Measurements from ENCODE around the gene SLC41A3. TPM values are rescaled to one million over a fixed set of nuclear protein-coding genes. Genes with fewer than 3 reads are reported as not detected.
A peak's percentile ranks its signal among the peaks of the same experiment; 100 is the strongest.

The SLC41A3 gene
- total and polyA plus RNA-seq, 4 donors, result 9.3 to 19.8 (median 12.7) TPM

DNA sequence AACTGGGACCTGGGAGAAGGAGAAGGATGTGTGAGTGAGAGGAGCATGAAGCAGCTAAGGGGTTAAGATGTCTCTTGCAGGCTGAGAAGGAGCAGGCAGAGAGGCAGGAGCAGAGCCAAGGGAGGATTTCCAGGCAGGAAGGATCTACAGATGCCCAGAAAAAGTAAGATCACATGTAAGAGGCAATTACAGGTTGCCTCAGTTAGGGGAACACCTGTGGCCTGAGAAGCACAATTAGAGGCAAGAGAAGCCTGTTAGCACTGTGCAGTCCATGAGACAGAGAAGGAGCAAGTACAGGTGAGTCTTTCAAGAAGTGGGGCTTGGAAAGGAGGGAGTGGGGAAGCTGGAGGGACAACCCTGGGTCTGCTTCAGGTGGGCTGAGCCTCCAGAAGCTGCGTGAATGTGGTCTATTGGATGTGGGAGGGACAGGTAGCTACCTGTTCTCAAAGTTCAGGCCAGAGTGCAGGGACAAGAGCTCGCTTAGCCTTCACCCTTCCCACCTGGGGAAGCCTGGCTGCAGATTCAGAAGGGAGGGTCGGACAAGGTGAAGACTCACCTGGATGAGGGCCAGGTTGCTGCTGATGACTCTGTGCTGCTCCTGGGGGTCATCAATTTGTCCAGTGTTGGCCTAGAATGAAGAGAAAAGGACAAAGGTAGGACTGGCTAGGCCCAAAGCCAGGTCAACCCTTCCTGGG, 50.7 kb downstream of the SLC41A3 start (continued):
- TF ChIP-seq, protein P1, sequence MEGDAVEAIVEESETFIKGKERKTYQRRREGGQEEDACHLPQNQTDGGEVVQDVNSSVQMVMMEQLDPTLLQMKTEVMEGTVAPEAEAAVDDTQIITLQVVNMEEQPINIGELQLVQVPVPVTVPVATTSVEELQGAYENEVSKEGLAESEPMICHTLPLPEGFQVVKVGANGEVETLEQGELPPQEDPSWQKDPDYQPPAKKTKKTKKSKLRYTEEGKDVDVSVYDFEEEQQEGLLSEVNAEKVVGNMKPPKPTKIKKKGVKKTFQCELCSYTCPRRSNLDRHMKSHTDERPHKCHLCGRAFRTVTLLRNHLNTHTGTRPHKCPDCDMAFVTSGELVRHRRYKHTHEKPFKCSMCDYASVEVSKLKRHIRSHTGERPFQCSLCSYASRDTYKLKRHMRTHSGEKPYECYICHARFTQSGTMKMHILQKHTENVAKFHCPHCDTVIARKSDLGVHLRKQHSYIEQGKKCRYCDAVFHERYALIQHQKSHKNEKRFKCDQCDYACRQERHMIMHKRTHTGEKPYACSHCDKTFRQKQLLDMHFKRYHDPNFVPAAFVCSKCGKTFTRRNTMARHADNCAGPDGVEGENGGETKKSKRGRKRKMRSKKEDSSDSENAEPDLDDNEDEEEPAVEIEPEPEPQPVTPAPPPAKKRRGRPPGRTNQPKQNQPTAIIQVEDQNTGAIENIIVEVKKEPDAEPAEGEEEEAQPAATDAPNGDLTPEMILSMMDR (IDR thresholded peaks at IDR 0.05; ENCODE audit: low read depth, low read length, missing input control), result no peak
- TF ChIP-seq YY1 (IDR thresholded peaks at IDR 0.05) (no peak), FOXA1 (IDR thresholded peaks at IDR 0.05) (no peak)

DNA sequence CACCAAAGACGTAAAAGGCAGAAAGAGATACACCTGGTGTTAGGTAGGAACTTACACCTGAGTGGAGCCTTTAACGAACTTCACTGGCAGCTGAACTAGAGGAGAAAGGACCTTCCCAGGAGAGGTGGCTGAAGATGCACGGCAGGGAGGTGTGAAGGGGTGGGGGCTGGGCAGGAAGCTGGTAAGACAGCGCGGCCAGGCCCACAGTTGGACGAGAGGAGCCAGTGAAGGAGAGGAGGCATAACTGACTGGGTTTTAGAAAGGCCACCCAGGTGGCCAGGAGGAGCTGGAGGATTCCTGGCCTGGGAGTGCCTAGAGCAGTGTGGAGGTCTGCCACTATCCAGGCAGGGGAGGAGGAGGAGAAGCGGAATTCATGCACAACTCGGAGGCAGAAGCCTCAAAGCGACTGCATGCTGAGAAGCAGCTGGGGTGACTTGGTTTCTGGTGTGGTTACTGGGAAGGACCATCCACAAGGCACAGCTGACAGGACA, 51.9 kb downstream of the SLC41A3 start:
- no peak overlapping the region for H3K9ac ChIP-seq (ENCODE audit: low read depth in 1 of 2, low read length in 2 of 2)
- WGBS, result 91% methylated on average over 9 of the region's 9 CpGs
- no peak overlapping the region for H3K27ac ChIP-seq (ENCODE audit: low read depth in 1 of 2, low read length in 2 of 2)
- H3K36me3 ChIP-seq (ENCODE audit: control insufficient read depth in 4 of 4, insufficient read depth in 3 of 4, low read depth in 1 of 4, low read length in 3 of 4), result peaks cover 0 to 2% (median 0%) of the 10 kb centered on the region in 4 donors
- peak; percentile 20 for DNase-seq (ENCODE audit: low spot score)
- H3K27me3 ChIP-seq (ENCODE audit: control insufficient read depth in 4 of 4, insufficient read depth in 4 of 4, low read length in 3 of 4), result no peaks in the 10 kb centered on the region
- no peak overlapping the region for H3K4me3 ChIP-seq (ENCODE audit: low read depth in 1 of 3, low read length in 3 of 3)
- no peaks in the 10 kb centered on the region for H3K4me1 ChIP-seq (ENCODE audit: control insufficient read depth in 4 of 4, insufficient read depth in 4 of 4, low read length in 3 of 4)
- peaks cover 0 to 7% (median 0%) of the 10 kb centered on the region in 4 donors for H3K9me3 ChIP-seq (ENCODE audit: control insufficient read depth in 4 of 4, low read length in 3 of 4)
- no peak for TF ChIP-seq YY1 (IDR thresholded peaks at IDR 0.05)
- no peak for TF ChIP-seq SP1 (IDR thresholded peaks at IDR 0.05)
- TF ChIP-seq, protein P1 (IDR thresholded peaks at IDR 0.05; ENCODE audit: low read depth, low read length, missing input control), result no peak
- TF ChIP-seq, protein P2, sequence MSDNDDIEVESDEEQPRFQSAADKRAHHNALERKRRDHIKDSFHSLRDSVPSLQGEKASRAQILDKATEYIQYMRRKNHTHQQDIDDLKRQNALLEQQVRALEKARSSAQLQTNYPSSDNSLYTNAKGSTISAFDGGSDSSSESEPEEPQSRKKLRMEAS (IDR thresholded peaks at IDR 0.05), result no peak
- no peak for TF ChIP-seq HNF4G (IDR thresholded peaks at IDR 0.05)
- TF ChIP-seq TAF1 (conservative IDR thresholded peaks at IDR 0.05), result no peak

DNA sequence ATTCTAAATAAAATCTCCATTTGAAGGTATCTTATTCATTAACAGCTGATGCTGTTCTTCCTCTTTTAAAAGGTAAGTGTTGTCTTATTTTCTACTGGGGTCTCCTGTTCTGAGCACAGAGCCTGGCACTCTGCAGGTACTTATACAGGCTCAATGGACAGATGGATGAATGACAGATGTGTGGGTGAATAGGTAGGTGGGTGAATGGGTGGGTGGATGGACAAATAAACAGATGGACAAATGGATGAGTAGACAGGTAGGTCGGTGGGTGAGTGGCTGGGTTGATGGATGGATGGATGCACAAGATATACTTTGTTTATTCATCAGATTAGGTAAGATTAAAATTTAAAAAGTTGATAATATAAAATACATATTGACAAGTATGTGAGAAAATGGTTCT, 53.5 kb downstream of the SLC41A3 start:
- WGBS, result 72% methylated on average over 1 of the region's 1 CpG
- no peaks in the 10 kb centered on the region for H3K4me1 ChIP-seq (ENCODE audit: control insufficient read depth in 4 of 4, insufficient read depth in 4 of 4, low read length in 3 of 4)

More for the DNA sequence above, 53.5 kb downstream of the SLC41A3 start:
- H3K27me3 ChIP-seq (ENCODE audit: control insufficient read depth in 4 of 4, insufficient read depth in 4 of 4, low read length in 3 of 4), result no peaks in the 10 kb centered on the region
- no peak for DNase-seq (ENCODE audit: low spot score)
- TF ChIP-seq, protein P3, sequence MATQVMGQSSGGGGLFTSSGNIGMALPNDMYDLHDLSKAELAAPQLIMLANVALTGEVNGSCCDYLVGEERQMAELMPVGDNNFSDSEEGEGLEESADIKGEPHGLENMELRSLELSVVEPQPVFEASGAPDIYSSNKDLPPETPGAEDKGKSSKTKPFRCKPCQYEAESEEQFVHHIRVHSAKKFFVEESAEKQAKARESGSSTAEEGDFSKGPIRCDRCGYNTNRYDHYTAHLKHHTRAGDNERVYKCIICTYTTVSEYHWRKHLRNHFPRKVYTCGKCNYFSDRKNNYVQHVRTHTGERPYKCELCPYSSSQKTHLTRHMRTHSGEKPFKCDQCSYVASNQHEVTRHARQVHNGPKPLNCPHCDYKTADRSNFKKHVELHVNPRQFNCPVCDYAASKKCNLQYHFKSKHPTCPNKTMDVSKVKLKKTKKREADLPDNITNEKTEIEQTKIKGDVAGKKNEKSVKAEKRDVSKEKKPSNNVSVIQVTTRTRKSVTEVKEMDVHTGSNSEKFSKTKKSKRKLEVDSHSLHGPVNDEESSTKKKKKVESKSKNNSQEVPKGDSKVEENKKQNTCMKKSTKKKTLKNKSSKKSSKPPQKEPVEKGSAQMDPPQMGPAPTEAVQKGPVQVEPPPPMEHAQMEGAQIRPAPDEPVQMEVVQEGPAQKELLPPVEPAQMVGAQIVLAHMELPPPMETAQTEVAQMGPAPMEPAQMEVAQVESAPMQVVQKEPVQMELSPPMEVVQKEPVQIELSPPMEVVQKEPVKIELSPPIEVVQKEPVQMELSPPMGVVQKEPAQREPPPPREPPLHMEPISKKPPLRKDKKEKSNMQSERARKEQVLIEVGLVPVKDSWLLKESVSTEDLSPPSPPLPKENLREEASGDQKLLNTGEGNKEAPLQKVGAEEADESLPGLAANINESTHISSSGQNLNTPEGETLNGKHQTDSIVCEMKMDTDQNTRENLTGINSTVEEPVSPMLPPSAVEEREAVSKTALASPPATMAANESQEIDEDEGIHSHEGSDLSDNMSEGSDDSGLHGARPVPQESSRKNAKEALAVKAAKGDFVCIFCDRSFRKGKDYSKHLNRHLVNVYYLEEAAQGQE (IDR thresholded peaks at IDR 0.05), result no peak
- TF ChIP-seq RAD21 (IDR thresholded peaks at IDR 0.05) (no peak), JUND (IDR thresholded peaks at IDR 0.05) (no peak)
- TF ChIP-seq, protein P1 (IDR thresholded peaks at IDR 0.05; ENCODE audit: low read depth, low read length, missing input control), result no peak
- peaks cover 0 to 2% (median 0%) of the 10 kb centered on the region in 4 donors for H3K36me3 ChIP-seq (ENCODE audit: control insufficient read depth in 4 of 4, insufficient read depth in 3 of 4, low read depth in 1 of 4, low read length in 3 of 4)
- H3K9me3 ChIP-seq (ENCODE audit: control insufficient read depth in 4 of 4, low read length in 3 of 4), result peaks cover 0 to 7% (median 0%) of the 10 kb centered on the region in 4 donors
- H3K27ac ChIP-seq (ENCODE audit: low read depth in 1 of 2, low read length in 2 of 2), result no peak overlapping the region
- H3K4me3 ChIP-seq (ENCODE audit: low read depth in 1 of 3, low read length in 3 of 3), result no peak overlapping the region
- no peak overlapping the region for H3K9ac ChIP-seq (ENCODE audit: low read depth in 1 of 2, low read length in 2 of 2)

All from liver (tissue), 9 donors.